HG03103 (cell line): ENCODE data around the gene CCDC63.
"Not testable (repeated sequence)": the region's sequence is repeated elsewhere in the genome, so short reads cannot be mapped to it uniquely, and the experiment has no call there.

Source experiments
- ATAC-seq: cut with Tn5 transposase; IDR thresholded peaks from one replicate; pipeline ENCODE4 v1.9.1; 2021; ENCODE audit warnings: low read depth; ENCODE audit not compliant: unreplicated experiment

Gene CCDC63

DNA sequence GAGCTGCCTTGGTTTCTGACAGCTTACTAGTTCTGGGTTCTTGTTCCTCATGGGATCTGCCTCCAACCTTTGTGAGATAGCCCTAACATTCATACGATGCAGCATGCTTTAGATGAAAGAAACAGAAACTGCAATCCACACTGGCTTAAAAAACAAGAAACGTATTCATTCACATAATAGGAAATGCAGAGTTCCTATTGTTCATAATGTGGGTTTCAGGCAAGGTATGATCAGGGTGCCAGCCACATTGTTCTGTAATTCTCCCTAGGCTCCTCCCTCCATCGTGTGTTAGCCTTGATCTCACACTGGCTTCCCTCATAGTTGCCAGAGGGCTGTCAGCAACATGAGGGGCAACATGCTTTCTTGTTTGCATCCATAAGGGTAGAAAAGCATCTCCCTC lies 2.7 kb upstream of the CCDC63 start:
- no peak for ATAC-seq

DNA sequence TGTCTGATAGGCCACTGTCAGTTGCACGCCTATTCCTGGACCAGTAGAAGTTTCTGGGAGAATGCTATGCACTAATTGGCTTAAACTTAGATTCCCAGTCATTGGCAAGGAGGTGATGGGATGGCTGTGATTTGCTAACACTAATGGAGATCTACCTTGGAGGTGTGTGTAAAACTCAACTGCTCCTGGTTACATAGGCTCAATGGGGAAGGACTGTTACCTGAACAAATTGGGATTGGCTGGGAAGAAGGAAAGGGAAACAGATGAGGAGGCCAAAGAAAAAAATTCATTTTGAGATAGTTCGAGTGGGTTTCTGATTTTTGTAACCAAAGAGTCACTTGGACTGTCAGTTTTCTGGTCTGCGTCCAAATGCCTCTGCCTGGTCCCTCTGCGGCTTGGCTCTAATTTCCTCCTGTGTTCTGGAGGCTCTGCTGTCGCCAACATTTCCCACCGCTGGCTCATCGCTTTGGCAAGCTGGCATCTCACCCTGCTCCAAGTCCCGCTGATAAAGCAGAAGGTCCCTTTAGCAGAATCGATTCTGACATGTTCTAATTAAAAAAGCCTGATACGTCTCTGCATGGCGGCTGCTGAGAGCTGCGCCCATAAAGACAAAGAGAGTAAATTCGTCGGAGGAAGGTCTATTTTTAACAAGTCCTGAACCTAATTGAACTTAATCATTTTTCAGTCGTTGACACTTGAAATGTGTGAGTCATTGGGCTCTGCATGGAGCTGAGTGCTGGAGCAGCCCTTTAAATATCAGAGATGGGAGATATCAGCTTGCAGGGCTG lies 2.0 kb upstream of the CCDC63 start:
- no peak for ATAC-seq

DNA sequence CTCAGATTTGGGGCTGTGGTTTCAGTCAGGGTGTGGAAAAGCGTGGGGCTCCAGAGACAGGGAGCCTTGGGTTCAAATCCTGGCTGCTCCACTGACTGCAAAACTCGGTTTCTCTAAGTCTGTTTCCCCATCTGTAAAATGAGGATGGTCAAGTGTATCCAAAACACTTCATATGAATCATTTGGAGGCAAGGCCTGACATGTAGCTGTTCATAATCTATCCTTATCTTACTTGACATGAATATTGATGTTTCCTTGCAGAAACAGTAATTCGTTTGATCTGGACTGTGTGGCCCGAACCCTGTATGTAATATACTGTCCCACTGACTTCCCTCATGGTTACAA lies 1.5 kb upstream of the CCDC63 start:
- ATAC-seq, result no peak

DNA sequence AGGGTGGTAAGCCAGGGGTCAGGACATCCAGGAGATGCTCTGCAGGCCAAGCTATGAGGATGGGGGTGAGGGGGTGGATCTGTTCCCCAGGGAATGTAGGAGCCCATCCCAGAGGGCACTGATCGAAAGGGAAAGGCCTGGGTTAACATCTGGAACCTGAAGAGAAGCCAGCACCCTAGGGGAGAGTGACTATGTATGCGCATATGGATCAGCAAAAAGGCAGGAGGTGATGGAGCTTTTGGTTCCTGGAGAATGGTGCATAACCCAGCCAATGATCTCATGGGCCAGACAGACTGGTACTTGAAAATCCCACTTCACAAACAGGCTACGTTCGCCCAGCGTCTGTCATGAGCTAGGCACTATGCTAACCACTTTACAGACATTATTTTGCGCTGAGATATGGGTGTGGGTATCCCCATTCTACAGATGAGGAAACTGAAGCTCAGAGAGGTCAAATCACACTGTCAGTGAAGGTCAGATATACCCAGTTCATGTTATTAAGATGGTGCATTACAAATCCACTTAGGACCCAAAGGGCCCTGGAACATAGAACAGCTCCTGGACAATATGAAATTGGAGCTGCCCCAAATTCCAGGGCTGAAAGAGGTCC lies 1.6 kb downstream of the CCDC63 start:
- no peak for ATAC-seq

DNA sequence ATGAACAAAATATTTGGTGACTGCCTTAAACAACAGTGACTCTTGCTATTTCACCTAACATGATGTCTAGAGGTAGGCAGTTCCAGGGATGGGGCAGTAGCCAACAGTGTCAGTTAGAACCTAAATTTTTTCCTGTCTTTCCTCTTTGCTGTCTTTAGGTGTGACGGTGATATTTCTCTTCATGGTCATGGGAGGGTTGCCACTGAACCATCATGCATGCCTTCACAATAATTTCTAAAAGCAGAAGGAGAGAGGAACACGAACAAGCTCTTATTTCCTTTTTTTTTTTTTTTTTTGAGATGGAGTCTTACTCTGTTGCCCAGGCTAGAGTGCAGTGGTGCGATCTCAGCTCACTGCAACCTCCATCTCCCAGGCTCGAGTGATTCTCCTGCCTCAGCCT lies 2.4 kb downstream of the CCDC63 start:
- no peak for ATAC-seq

DNA sequence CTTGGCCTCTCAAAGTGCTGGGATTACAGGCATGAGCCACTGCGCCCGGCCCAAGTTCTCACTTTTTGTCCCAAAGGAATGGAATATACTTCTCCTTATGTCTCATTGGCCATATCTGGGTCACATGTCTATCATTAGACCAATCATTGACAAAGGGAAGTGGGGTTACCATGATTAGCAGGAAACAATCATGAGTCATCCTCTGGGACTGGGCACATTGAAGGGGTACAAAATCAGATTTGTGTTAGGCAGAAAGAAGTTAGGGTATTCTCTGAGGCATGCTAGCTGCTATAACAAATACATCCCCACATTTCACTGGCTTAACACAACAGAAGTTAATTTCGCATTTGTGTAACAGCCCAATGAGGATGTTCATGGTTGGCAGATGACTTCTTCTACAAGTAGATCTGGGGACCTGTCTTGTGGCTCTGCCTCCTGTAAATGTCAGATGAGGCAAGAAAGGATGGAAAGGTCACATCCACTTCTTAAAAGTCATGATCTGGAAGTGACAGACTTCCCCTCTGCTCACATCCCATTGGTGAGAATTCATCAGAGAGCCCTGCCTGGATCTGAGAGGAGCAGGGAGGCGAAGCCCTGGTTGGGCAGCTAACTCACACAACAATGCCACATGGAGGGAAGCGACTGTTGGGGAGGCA lies 3.1 kb downstream of the CCDC63 start:
- ATAC-seq, result no peak

DNA sequence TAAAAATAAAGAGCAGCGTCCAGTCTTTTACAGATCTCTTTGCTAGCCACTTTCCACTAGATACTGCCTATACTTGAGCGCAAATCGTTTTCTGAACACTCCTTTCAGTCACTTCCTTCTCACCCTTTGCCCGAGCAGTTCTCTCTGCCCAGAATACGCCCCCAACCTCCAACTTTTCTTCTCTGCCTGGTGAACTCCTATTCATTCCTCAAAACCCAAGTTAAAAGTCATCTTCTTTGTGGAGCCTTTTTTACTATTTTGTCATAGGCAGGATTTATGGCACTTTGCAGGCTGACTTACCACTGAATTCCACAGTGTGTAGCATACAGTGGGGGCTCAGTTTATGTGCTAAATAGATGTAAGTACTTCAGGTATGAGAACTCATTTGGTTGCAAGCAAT lies 4.0 kb downstream of the CCDC63 start:
- no peak for ATAC-seq

DNA sequence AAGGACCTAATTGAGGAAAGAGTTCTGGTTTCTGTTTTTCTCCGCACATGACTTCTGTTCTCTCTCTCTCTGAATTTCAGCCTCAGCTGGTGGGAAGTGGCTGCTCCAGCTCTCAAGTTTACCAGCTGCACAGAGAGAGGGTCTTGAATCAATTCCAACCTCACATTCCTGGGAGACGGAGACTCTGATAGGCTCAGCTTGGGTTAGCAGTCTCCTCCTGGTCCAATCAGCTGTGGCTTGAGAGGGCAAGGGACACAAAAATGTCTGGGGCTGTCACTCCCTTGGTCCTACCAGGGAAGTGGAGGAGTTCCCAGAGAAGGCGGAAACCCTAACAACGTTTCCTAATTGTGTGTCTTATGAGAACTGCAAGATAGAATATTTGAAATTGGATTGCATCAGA lies 7.0 kb downstream of the CCDC63 start:
- no peak for ATAC-seq

DNA sequence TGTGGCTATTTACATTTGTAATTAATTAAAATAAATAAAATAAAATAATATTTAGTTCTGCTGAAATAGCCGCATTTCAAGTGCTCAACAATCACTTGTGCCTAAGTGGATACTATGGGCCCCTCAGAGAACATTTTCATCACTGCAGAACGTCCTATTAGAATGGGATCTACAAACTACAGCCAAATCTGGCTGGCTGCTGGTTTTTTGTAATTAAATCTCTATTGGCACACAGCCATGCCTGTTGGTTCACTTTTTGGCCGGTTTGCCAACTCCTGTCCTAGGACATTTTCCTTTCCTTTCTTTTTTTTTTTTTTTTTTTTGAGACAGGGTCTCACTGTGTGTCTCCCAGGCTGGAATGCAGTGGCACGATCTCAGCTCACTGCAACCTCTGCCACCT lies 9.8 kb downstream of the CCDC63 start:
- no peak for ATAC-seq

DNA sequence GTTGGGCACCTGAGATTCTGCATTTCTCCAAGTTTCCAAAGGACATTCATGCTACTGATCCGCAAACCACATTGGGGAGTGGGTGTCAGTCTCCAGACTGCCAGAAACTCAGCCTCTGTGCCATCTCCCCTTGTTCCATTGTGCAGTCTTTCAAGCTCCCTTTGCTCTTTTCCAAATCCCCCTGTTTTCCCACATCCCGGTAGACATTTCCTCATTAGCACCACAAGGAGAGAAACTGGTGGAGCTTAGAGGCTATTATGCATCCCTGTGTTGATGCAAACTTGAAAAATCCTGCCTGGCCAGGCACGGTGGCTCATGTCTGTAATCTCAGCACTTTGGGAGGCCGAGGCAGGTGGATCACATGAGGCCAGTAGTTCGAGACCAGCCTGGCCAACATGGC lies 10.7 kb downstream of the CCDC63 start:
- ATAC-seq, result no peak

DNA sequence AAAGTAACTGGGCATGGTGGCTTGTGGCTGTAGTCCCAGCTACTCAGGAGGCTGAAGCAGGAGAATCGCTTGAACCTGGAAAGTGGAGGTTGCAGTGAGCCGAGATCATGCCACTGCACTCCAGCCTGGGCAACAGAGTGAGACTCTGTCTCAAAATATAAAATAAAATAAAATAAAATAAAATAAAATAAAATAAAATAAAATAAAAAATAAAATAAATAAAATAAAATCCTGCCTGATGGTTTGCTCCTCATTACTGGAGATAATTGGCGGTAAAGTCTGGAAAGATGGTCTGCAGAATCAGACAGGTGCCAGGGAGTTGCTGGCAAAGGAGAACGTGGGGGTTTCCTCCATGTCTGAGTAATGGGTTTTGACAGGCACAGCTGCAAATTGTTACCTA lies 11.2 kb downstream of the CCDC63 start:
- not testable (repeated sequence) for ATAC-seq

DNA sequence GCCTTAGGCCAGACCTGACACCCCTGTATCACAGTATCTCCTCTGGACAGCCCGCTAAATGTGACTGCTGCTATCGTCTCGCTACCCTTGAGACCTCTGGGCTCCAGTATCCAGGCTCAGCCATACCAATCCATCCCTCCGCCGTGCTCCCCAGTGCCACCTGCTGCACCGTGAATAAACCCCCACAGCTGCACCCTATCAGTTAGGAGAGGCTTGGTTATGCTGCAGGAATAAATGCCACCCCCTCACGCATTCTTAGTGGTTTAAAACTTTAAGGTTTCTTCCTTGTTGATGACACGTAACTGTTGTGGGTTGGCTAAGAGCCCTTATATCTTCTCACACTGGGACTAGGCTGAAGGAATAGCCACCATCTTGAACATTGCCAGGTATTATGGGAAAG lies 12.1 kb downstream of the CCDC63 start:
- no peak for ATAC-seq

DNA sequence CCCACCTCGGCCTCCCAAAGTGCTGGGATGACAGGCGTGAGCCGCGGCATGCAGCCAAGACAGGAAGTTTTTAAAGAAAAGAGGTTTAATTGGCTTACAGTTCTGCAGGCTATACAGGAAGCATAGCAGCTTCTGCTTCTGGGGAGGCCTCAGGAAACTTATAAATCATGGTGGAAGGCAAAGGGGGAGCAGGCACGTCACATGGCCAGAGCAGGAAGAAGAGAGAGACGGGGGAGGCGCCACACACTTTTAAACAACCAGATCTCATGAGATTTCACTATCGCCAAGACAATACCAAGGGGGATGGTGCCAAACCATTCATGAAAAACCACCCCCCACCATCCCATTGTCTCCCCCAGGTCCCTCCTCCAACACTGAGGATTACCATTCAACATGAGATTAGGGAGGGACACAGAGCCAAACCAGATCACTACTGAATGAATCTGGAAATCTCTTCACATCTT lies 14.1 kb downstream of the CCDC63 start:
- no peak for ATAC-seq

DNA sequence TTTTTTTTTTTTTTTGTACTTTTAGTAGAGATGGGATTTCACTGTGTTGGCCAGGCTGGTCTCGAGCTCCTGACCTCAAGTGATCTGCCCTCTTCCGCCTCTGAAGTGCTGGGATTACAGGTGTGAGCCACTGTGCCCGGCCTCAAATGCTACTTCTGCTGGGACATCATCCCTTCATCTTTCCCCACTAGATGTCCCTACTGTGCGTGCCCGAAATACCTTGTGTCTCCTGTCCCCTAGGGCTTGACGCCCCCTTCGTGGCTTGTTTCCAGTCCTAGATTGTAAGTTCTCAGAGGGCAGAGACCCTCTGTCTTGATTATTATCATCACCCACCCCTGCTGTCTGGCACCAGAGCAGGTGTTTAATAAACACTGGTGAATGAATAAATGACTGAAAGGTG lies 14.9 kb downstream of the CCDC63 start:
- no peak for ATAC-seq

DNA sequence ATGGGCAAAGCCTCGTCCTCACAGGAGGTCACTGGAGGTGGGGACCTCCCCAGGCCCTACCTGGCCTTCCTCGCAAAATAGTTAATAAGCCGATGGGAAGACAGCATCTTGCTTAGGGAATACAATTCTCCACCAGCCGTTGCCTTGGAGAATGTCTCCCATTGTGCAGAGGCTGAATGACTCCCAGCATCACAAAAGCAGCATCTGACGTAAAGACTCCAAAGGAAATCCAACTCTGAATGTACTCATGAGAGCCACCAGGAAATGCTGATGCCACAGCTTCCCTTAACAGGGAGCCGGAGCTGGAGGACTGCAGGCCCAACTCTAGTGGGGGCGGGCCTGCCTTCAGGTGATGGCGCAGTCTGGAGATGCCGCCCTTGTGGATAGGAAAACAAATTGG lies 15.5 kb downstream of the CCDC63 start:
- ATAC-seq, result no peak

DNA sequence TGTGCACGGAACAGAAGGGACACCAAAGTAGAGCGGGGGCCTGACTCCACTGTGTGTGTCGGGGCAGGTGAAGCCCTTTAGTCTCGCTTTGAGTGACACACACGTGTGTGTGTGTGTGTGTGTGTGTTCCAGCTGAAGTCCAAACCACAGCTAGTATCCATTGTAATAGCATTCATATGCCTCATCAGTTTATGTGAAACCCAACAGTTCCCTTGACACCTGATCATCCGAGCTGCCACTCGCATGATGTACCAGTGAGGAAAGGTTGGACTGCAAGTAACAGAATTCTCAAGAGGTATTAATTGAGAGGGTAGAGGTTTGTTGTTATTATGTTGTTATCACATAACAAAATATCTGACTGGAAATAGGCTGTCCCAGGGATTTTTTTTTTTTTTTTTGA lies 16.4 kb downstream of the CCDC63 start:
- ATAC-seq, result no peak

DNA sequence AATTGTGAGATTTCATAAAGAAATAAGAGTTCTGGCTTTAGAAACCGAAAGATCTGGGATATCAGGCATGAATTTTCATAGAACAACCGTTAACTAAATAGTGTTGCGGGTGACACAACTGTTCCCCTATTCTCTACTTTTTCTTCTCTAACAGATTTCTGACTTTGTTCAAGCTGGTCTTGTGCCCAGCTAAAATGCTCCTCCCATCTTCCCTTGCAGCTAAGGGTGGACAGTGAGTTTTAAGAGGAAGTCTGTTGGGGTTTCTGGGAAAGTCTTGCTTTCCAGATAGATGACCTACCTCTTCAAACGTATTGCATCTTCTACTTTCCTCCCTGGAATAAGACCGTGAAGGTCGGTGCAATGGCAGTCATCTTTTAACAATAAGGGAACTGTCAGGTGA lies 18.7 kb downstream of the CCDC63 start:
- no peak for ATAC-seq

DNA sequence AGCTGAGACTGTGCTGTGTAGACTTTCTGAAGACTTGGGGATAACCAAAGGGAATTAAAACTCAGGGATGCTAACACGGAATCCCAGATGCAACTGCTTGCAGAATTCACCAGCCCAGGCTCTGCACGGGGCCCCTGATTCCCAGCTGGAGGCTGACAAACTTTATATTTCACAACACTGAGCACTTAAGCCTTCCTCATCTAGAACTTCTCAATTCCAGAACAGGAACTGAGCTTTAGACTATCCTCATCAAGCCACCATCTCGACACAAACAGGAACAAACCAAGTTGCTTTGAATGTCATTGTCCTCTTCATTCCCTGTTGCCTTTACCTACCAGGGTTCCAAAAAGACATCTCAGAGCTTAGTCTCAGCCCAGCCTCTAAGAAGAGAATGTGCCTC lies 22.2 kb downstream of the CCDC63 start:
- ATAC-seq, result no peak

DNA sequence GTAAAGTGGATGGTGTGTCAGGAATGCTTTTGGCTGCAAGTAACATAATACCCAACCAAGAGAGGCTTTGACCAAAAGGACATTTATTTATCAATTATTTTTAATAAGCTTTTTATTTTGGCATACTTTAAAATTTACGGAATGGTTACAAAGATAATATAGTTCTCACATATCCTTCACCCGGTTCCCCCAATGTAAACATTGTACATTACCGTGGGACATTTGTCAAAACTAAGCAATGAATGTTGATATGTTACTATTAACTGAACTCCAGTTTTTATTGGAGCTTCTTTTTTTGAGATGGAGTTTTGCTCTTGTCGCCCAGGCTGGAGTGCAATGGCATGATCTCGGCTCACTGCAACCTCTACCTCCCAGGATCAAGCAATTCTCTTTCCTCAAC lies 23.0 kb downstream of the CCDC63 start:
- no peak for ATAC-seq

DNA sequence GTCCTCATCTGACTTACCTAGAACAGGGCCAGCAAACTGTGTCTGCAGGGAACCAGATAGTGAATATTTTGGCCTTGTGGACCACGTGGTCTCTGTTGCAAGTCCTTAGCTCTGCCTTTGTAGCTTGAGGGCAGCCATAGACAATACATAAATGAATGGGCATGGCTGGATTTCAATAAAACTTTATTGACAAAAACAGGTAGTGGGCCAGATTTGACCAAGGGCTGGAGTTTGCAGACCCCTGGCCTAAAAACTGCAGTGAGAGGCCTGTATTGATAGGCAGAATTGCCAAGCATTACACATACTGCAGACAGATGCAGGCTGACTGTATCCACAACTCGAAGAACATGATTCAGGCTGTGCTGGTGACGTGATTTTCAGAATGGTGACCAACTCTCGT lies 25.3 kb downstream of the CCDC63 start:
- ATAC-seq, result no peak

DNA sequence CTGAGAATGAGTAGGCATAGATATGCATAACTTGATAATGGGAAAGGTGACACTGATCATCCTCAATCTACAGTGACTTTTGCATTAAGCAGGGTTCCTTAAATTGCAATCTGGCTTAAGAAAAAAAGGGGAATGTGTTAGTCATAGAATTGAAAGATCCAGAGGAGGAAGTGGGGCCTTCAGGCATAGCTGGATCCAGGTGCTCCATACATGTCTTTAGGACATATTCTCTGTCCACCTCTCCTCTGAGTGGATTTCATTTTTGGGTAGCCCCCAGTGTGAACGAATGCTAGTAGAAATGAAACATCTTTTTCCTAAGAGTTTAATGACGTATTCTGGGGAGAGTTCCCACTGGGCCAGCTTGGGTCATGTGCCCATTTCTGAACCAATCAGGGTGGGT lies 27.6 kb downstream of the CCDC63 start:
- ATAC-seq, result no peak

DNA sequence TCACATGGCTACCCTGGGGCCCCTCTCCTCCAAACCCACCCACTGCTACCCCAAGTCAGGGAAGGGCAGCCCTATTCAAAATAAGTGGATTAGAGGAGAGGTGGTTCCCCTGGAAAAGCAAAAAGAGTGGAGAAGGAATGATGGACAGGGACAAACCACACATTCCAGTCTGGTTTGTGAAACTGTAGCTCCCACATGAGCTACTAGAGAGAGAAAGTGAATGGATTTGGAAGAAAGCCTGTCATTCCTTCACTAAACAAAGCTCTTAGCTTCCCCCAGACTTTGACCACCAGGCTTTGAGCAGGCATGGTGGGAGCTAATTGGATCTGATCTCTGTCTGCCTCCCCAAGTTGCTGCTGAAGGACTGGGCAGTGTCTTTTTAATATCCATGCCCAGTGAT lies 28.0 kb downstream of the CCDC63 start:
- no peak for ATAC-seq
